ENCODE measurements around the gene PTPN23.
A peak's percentile ranks its signal among the peaks of the same experiment; 100 is the strongest.

The PTPN23 gene

GRCh38 chr3:47411696-47412452, 31.1 kb downstream of the PTPN23 start:
- no peak for DNase-seq (ENCODE audit: low spot score in 2 of 2)
- Mint-ChIP-seq H3K9me3 (no peaks in the 10 kb centered on the region), H3K4me1 (no peaks in the 10 kb centered on the region), H3K36me3 (ENCODE audit: insufficient read depth) (peaks cover 27% of the 10 kb centered on the region), H3K27me3 (no peaks in the 10 kb centered on the region), H3K27ac (ENCODE audit: low read depth) (peak overlapping the region; percentile 76), H3K4me3 (no peak overlapping the region)
- no peak for ATAC-seq (replicated peaks; ENCODE audit: extremely low read depth, poor library complexity, severe bottlenecking)

DNA sequence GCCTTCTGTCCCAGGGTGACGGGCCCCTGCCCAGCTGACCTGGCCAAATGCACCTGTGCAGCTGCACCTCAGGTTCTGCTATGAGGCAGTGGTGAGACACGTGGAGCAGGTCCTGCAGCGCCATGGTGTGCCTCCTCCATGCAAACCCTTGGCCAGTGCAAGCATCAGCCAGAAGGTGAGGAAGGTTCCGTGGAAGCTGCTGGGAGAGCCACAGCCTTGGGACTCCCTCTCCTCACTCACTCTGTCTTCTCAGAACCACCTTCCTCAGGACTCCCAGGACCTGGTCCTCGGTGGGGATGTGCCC, 31.6 kb downstream of the PTPN23 start:
- H3K9me3 Mint-ChIP-seq = no peaks in the 10 kb centered on the region
- H3K27me3 Mint-ChIP-seq = no peaks in the 10 kb centered on the region
- H3K4me1 Mint-ChIP-seq = no peaks in the 10 kb centered on the region
- H3K27ac Mint-ChIP-seq (ENCODE audit: low read depth) = peak overlapping the region; percentile 76
- peaks cover 27% of the 10 kb centered on the region for H3K36me3 Mint-ChIP-seq (ENCODE audit: insufficient read depth)
- H3K4me3 Mint-ChIP-seq = no peak overlapping the region
- ATAC-seq (replicated peaks; ENCODE audit: extremely low read depth, poor library complexity, severe bottlenecking) = no peak
- no peak for DNase-seq (ENCODE audit: low spot score in 2 of 2)

DNA sequence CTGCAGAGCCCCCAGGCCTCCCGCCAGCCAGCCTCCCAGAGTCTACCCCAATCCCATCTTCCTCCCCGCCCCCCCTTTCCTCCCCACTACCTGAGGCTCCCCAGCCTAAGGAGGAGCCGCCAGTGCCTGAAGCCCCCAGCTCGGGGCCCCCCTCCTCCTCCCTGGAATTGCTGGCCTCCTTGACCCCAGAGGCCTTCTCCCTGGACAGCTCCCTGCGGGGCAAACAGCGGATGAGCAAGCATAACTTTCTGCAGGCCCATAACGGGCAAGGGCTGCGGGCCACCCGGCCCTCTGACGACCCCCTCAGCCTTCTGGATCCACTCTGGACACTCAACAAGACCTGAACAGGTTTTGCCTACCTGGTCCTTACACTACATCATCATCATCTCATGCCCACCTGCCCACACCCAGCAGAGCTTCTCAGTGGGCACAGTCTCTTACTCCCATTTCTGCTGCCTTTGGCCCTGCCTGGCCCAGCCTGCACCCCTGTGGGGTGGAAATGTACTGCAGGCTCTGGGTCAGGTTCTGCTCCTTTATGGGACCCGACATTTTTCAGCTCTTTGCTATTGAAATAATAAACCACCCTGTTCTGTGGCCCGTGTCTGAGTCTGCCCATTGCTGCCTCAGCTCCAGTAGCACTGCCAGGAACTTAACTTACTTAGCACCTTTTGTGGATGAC, 32.2 kb downstream of the PTPN23 start:
- Mint-ChIP-seq H3K27me3 (no peaks in the 10 kb centered on the region), H3K4me3 (no peak overlapping the region), H3K9me3 (no peaks in the 10 kb centered on the region), H3K27ac (ENCODE audit: low read depth) (peak overlapping the region; percentile 76), H3K36me3 (ENCODE audit: insufficient read depth) (peaks cover 25% of the 10 kb centered on the region), H3K4me1 (no peaks in the 10 kb centered on the region)
- no peak for DNase-seq (ENCODE audit: low spot score in 2 of 2)
- ATAC-seq (replicated peaks; ENCODE audit: extremely low read depth, poor library complexity, severe bottlenecking) = no peak

- H3K27ac Mint-ChIP-seq (ENCODE audit: low read depth) = no peak overlapping the region
- H3K27me3 Mint-ChIP-seq = no peaks in the 10 kb centered on the region
- no peaks in the 10 kb centered on the region for H3K9me3 Mint-ChIP-seq
- DNase-seq (ENCODE audit: low spot score in 2 of 2) (no peak), ATAC-seq (replicated peaks; ENCODE audit: extremely low read depth, poor library complexity, severe bottlenecking) (no peak)
- H3K4me1 Mint-ChIP-seq = no peaks in the 10 kb centered on the region
- H3K4me3 Mint-ChIP-seq = no peak overlapping the region
- H3K36me3 Mint-ChIP-seq (ENCODE audit: insufficient read depth) = peaks cover 25% of the 10 kb centered on the region
Observed at GRCh38 chr3:47413751-47414150, 32.9 kb downstream of the PTPN23 start.

- DNase-seq (ENCODE audit: low spot score in 2 of 2) (no peak), ATAC-seq (replicated peaks; ENCODE audit: extremely low read depth, poor library complexity, severe bottlenecking) (no peak)
- Mint-ChIP-seq H3K4me1 (no peaks in the 10 kb centered on the region), H3K27ac (ENCODE audit: low read depth) (no peak overlapping the region), H3K4me3 (no peak overlapping the region), H3K27me3 (no peaks in the 10 kb centered on the region), H3K36me3 (ENCODE audit: insufficient read depth) (peaks cover 25% of the 10 kb centered on the region), H3K9me3 (no peaks in the 10 kb centered on the region)
Observed at GRCh38 chr3:47414161-47414564, 33.3 kb downstream of the PTPN23 start.

DNA sequence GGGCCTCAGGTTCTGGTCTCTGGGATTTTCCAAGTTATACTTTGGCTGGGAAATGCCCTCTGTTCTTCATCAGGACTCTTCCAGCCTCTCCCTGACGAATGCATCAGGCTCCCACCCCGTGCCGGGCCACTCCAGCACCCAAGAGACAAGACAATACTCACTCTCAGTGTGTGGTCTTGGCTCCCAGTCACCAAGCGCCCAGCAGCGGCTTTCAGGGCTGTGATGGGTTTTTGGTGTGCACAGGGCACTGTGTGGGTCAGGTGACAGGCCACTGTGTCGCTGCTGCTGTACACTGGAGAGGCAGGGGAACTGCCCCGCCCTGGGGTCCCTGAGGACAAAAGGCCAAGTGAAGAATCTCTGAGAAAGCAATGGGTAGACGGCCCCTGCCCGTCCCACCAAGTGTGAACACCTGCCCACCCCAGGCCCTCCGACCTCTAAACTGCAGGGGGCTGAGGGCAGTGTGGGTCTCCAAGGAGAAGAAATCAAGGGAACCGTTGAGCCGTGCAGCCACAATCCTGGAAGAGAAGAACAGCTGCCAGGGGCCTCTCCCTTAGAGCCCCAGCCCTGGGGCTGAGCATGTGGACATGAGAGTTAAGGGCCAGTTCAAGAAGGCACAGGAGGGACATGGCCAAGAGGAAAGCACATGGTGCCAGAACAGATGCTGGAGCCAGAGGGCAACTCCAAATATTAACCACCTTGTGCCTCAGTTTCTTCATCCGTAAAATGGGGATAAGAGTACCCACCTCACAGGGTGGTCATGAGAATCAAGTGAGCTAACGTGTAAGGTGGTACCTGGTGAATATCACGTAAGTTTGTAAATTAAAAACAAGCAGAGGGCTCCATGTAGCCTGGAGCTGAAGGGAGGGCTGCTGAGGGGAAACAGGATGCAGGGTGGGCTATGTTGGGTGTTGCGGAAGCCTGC, 34.1 kb downstream of the PTPN23 start:
- ATAC-seq (replicated peaks; ENCODE audit: extremely low read depth, poor library complexity, severe bottlenecking) (no peak), DNase-seq (ENCODE audit: low spot score in 2 of 2) (no peak)
- no peak overlapping the region for H3K4me3 Mint-ChIP-seq
- H3K4me1 Mint-ChIP-seq = no peaks in the 10 kb centered on the region
- H3K27me3 Mint-ChIP-seq = no peaks in the 10 kb centered on the region
- no peaks in the 10 kb centered on the region for H3K9me3 Mint-ChIP-seq
- H3K36me3 Mint-ChIP-seq (ENCODE audit: insufficient read depth) = peaks cover 27% of the 10 kb centered on the region
- no peak overlapping the region for H3K27ac Mint-ChIP-seq (ENCODE audit: low read depth)

DNA sequence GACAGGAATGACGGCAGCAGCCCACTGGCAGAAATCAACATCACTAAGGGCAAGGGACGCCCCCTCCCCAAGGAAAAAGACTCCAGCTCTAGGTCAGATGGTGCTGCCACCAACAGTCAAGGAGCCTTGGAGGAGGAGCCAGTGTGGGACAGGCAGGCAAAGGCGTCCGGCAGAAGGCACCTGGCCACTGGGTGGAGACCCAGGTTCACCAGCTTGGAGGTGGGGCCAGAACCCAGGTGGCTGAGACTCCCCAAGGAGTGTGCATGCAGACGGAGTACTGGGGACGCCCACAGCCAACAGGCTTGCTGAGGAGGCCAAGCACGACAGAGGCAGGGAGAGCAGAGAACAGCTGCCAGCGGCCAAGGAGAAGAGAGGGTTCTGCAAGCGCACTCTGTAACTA, 35.2 kb downstream of the PTPN23 start:
- Mint-ChIP-seq H3K27ac (ENCODE audit: low read depth) (peak overlapping the region; percentile 61), H3K36me3 (ENCODE audit: insufficient read depth) (peaks cover 26% of the 10 kb centered on the region), H3K27me3 (no peaks in the 10 kb centered on the region), H3K4me3 (no peak overlapping the region), H3K9me3 (no peaks in the 10 kb centered on the region), H3K4me1 (peaks cover 4% of the 10 kb centered on the region)
- no peak for ATAC-seq (replicated peaks; ENCODE audit: extremely low read depth, poor library complexity, severe bottlenecking)
- no peak for DNase-seq (ENCODE audit: low spot score in 2 of 2)

- Mint-ChIP-seq H3K4me3 (no peak overlapping the region), H3K27me3 (no peaks in the 10 kb centered on the region), H3K9me3 (no peaks in the 10 kb centered on the region), H3K27ac (ENCODE audit: low read depth) (peak overlapping the region; percentile 64), H3K36me3 (ENCODE audit: insufficient read depth) (peaks cover 19% of the 10 kb centered on the region), H3K4me1 (peaks cover 12% of the 10 kb centered on the region)
- ATAC-seq (replicated peaks; ENCODE audit: extremely low read depth, poor library complexity, severe bottlenecking) = no peak
- DNase-seq (ENCODE audit: low spot score in 2 of 2) = no peak
Observed at GRCh38 chr3:47418167-47419082, 37.6 kb downstream of the PTPN23 start.

- ATAC-seq (replicated peaks; ENCODE audit: extremely low read depth, poor library complexity, severe bottlenecking) (no peak), DNase-seq (ENCODE audit: low spot score in 2 of 2) (no peak)
- peak overlapping the region; percentile 64 for H3K27ac Mint-ChIP-seq (ENCODE audit: low read depth)
- no peaks in the 10 kb centered on the region for H3K27me3 Mint-ChIP-seq
- no peaks in the 10 kb centered on the region for H3K9me3 Mint-ChIP-seq
- peaks cover 17% of the 10 kb centered on the region for H3K36me3 Mint-ChIP-seq (ENCODE audit: insufficient read depth)
- peaks cover 12% of the 10 kb centered on the region for H3K4me1 Mint-ChIP-seq
- no peak overlapping the region for H3K4me3 Mint-ChIP-seq
Observed at GRCh38 chr3:47419083-47420043, 38.5 kb downstream of the PTPN23 start.

GRCh38 chr3:47420044-47420430, 39.2 kb downstream of the PTPN23 start:
- DNase-seq (ENCODE audit: low spot score in 2 of 2) (no peak), ATAC-seq (replicated peaks; ENCODE audit: extremely low read depth, poor library complexity, severe bottlenecking) (no peak)
- Mint-ChIP-seq H3K4me1 (peaks cover 12% of the 10 kb centered on the region), H3K9me3 (no peaks in the 10 kb centered on the region), H3K4me3 (no peak overlapping the region), H3K27me3 (no peaks in the 10 kb centered on the region), H3K36me3 (ENCODE audit: insufficient read depth) (peaks cover 17% of the 10 kb centered on the region), H3K27ac (ENCODE audit: low read depth) (no peak overlapping the region)

Measured in central memory CD8-positive, alpha-beta T cell (primary cell).